GM12878 (cell line): ENCODE data around the gene ZMYND10. TPM values are rescaled to one million over a fixed set of nuclear protein-coding genes. Genes with fewer than 3 reads are reported as not detected.

Source experiments
- ATAC-seq: fragments of 200-7000 bp; cut with Tn5 transposase; 3 replicates; pipeline ENCODE4 v1.9.1; 2020; ENCODE audit warnings: mild to moderate bottlenecking, moderate library complexity
- BruUV-seq: library from RNA; stranded (reverse); fragments of 400-500 nt; replicated peaks from 2 replicates; lab custom pipeline; 2021; lab: Mats Ljungman, UMichigan
- CTCF ChIA-PET: fragments of 300-600 bp; sonication (Branson Sonifier 250); formaldehyde crosslinking; extraction: SDS; loops from one replicate; lab custom pipeline; 2021; ENCODE audit warnings: inconsistent platforms; lab: Yijun Ruan, JAX
- POLR2A ChIA-PET: fragments of 350-600 bp; formaldehyde crosslinking; extraction: SDS; loops from one replicate; lab custom pipeline; 2021; ENCODE audit warnings: inconsistent platforms; lab: Charles Lee
- RAD21 ChIA-PET: fragments of 300-600 bp; sonication (Branson Sonifier 250); formaldehyde crosslinking; loops from one replicate; lab custom pipeline; 2023; ENCODE audit warnings: antibody characterized with exemption; ENCODE audit not compliant: unreplicated experiment; lab: Charles Lee
- SMC1A ChIA-PET: fragments of 300-600 bp; sonication (Branson Sonifier 250); formaldehyde crosslinking; loops from one replicate; lab custom pipeline; 2023; ENCODE audit not compliant: unreplicated experiment, uncharacterized antibody; lab: Charles Lee
- DNase-seq: peaks from one replicate; pipeline ENCODE4 v3.0.0-alpha.2; 2011; ENCODE audit warnings: low read depth, low spot score
- FAIRE-seq: peaks from 3 replicates; lab custom pipeline; 2011; peaks lifted over from hg19 to GRCh38; lab: Jason Lieb, UNC
- H2AFZ ChIP-seq: 2 replicates; pipeline ENCODE4 v1.6.0; 2011; ENCODE audit warnings: low read depth, low read length, control low read depth; ENCODE audit not compliant: control insufficient read depth
- H3K27ac ChIP-seq: 2 replicates; pipeline ENCODE4 v1.5.1; 2011; ENCODE audit warnings: control low read depth; ENCODE audit not compliant: control insufficient read depth, insufficient read depth
- H3K27me3 ChIP-seq, 2 experiments: replicated peaks in 1 of 2; 2 replicates each; pipeline versions ENCODE4 v1.6.0 to v1.6.1; 2011; ENCODE audit warnings: low read length in 1 of 2; ENCODE audit not compliant: control insufficient read depth in 2 of 2, insufficient read depth in 2 of 2
- H3K36me3 ChIP-seq, 2 experiments: 2 replicates each; pipeline ENCODE4 v1.5.1; 2011; ENCODE audit warnings: low read length in 1 of 2; ENCODE audit not compliant: control insufficient read depth in 2 of 2, insufficient read depth in 2 of 2
- H3K4me1 ChIP-seq: 2 replicates; pipeline ENCODE4 v1.6.1; 2011; ENCODE audit warnings: mild to moderate bottlenecking, low read length, moderate library complexity, mixed read lengths; ENCODE audit not compliant: control insufficient read depth, insufficient read depth
- H3K4me2 ChIP-seq: 2 replicates; pipeline ENCODE4 v1.6.0; 2011; ENCODE audit warnings: control low read depth; ENCODE audit not compliant: control insufficient read depth, insufficient read depth
- H3K4me3 ChIP-seq: fragments of 200-600 bp; sonication (generic); 2 replicates; pipeline ENCODE4 v1.5.1; 2016
- H3K79me2 ChIP-seq: 2 replicates; pipeline ENCODE4 v1.6.0; 2011; ENCODE audit warnings: low read length; ENCODE audit not compliant: control insufficient read depth, insufficient read depth
- H3K9ac ChIP-seq: 2 replicates; pipeline ENCODE4 v1.8.0; 2011; ENCODE audit warnings: low read length, control low read depth, mixed read lengths; ENCODE audit not compliant: control insufficient read depth, insufficient read depth
- H3K9me3 ChIP-seq: replicated peaks from 3 replicates; pipeline ENCODE4 v1.5.1; 2011; ENCODE audit warnings: mild to moderate bottlenecking, low read length; ENCODE audit not compliant: control insufficient read depth, insufficient read depth
- H4K20me1 ChIP-seq: 2 replicates; pipeline ENCODE4 v1.6.0; 2011; ENCODE audit not compliant: control insufficient read depth, insufficient read depth
- CBX3 ChIP-seq: fragments of 200-600 bp; sonication (generic); IDR thresholded peaks from 2 replicates; pipeline ENCODE4 v1.6.1; 2016; ENCODE audit warnings: low read depth, borderline replicate concordance
- DPF2 ChIP-seq: fragments of 450-650 bp; IDR thresholded peaks from 2 replicates; pipeline ENCODE4 v1.6.1; 2017; ENCODE audit warnings: mild to moderate bottlenecking
- FOXK2 ChIP-seq: fragments of 450-650 bp; IDR thresholded peaks from 2 replicates; pipeline ENCODE4 v1.6.1; 2017; ENCODE audit warnings: mild to moderate bottlenecking, moderate library complexity
- IKZF2 ChIP-seq, 2 experiments: fragments of 450-650 bp; IDR thresholded peaks; 2 replicates each; pipeline ENCODE4 v1.6.1; 2017; ENCODE audit warnings: mild to moderate bottlenecking in 2 of 2, moderate library complexity in 2 of 2
- MXI1 ChIP-seq: fragments of 150-350 bp; IDR thresholded peaks from 2 replicates; pipeline ENCODE4 v1.6.1; 2011; ENCODE audit warnings: low read depth, mild to moderate bottlenecking, inconsistent platforms, low read length, improper control_type of control experiment
- SMC3 ChIP-seq: IDR thresholded peaks from 2 replicates; pipeline ENCODE4 v1.6.1; 2011; ENCODE audit warnings: low read length, improper control_type of control experiment, borderline replicate concordance
- WGBS: methylation state at CpG from one replicate; pipeline ENCODE4 v1.1.6; 2016; ENCODE audit warnings: low lambda C conversion rate; ENCODE audit not compliant: insufficient replicate concordance, insufficient coverage; ENCODE audit errors: missing lambda C conversion rate; 5-methylcytosine and 5-hydroxymethylcytosine counted together
- in situ Hi-C: fragments of 300-500 bp; cut with MboI; formaldehyde crosslinking; loops from 9 replicates; pipeline ENCODE4 v1.14.3; 2018; ENCODE audit warnings: mixed read lengths
- intact Hi-C: fragments of 100-400 bp; cut with micrococcal nuclease; formaldehyde crosslinking; loops from one replicate; pipeline ENCODE4 v1.14.2; 2022; ENCODE audit not compliant: unreplicated experiment
- polyA plus RNA-seq, 11 experiments: library from polyadenylated mRNA; depleted of rRNA in 4 of 11; unstranded in 6 of 11; stranded (reverse) in 5 of 11; fragments of >200 nt; fragmentation: Nextera tagmentation in 4 of 11; fragmentation: Illumina TruSeq in 1 of 11; extraction: Ambion mirVana in 4 of 11; extraction: Trizol in 1 of 11; gene quantifications; 1 replicate in 1 of 11; 2 replicates in 10 of 11; pipeline versions ENCODE4 v1.2.1 to v1.2.3, GENCODE V29; 2011 to 2016; ENCODE audit warnings: inconsistent platforms in 2 of 11, missing spikeins in 2 of 11, low read depth in 1 of 11
- total RNA-seq, 4 experiments: library from RNA; depleted of rRNA in 3 of 4; stranded (reverse); fragments of >200 nt in 3 of 4; fragmentation: Illumina TruSeq in 1 of 4; extraction: Trizol in 1 of 4; gene quantifications; 2 replicates each; pipeline versions ENCODE4 v1.2.1 to v1.2.3, GENCODE V29; 2013 to 2021
- TF ChIP-seq, protein P1 (sequence below): IDR thresholded peaks from 2 replicates; pipeline ENCODE4 v1.6.1; 2012; ENCODE audit warnings: low read depth, low read length, improper control_type of control experiment
- TF ChIP-seq, protein P2 (sequence below): fragments of 450-650 bp; IDR thresholded peaks from 2 replicates; pipeline ENCODE4 v1.6.1; 2017; ENCODE audit warnings: borderline replicate concordance
- TF ChIP-seq, protein P3 (sequence below): fragments of 450-650 bp; IDR thresholded peaks from 2 replicates; pipeline ENCODE4 v1.6.1; 2018; ENCODE audit warnings: mild to moderate bottlenecking, low read depth, moderate library complexity; ENCODE audit not compliant: partially characterized antibody

The ZMYND10 gene
- total and polyA plus RNA-seq, 10 of the 15 experiments (the other 5 are each of a cell fraction or from before 2014, with no cell fraction given), result 0.11 to 1.0 (median 0.37) TPM

DNA sequence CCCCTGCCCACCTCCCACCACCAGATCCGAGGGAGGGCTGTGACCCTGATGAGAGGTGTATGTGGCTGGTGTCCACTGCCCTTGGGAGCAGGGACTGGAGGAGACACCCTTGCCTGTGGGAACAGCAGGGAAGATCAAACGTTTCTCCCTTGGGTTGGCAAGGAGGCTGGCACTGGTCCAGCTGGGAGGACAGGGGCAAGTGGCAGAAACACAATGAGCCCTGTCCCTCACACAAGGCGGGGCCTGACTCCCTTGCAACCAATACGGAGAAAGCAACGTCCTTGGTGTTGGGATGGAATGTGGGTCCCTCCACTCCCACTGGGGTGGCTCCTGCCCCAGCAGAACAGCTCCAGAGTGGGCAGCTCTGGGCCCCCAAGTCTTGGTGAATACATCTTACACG, 28.2 kb downstream of the ZMYND10 start (continued):
- TF ChIP-seq CBX3, result no peak

DNA sequence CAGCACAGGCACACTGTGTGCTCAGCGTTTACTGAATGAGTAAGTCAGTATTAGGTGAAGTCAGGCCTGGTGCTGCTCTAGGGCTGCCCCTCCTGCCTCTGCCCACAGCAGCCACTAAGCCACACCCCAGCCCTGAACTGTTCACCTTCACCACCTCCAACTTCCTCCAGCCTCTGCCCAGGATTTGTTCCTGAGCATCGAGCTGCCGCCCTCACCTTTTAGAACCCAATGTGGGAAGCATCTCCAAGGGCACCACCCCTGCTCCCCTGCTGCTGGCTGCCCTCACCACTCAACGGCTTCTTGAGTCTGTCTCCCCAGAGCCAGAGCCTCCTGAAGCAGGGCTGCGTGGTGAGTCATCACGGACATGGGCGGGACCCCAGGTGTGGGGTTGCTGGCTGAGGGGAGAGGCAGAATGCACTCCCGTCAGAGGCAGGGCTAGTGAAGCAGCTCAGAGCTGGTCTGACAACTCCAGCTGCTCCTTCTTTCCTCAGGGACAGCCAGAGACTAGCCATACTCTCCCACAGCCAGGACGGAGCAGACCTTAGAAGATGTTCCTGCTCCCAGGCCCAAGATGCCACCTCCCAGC, 28.8 kb downstream of the ZMYND10 start:
- ChIA-PET RAD21 (interaction anchor here (0.9 kb wide), 1 partner anchor 17 kb away, joined by 3 read pairs; the partner anchor contains the start of genes HYAL3 and NAA80), SMC1A (interaction anchor here (0.7 to 1.3 kb wide), 3 partner anchors 17 to 44 kb away, joined by 3 to 4 read pairs (median 3); no protein-coding TSS in a partner anchor), CTCF (no interaction called here), POLR2A (interaction anchor here (0.6 to 1.6 kb wide), 5 partner anchors 10 to 322 kb away, joined by 3 to 7 read pairs (median 5); partner anchors contain the start of genes HYAL3 and NAA80)
- H3K9ac ChIP-seq, result no peak overlapping the region
- H3K36me3 ChIP-seq, result peaks cover 0 to 2% of the 10 kb centered on the region in 2 experiments; a peak in 1 of 4 replicates
- H3K27me3 ChIP-seq, result no peaks in the 10 kb centered on the region
- no peak overlapping the region for H3K4me2 ChIP-seq
- 25% methylated on average over 9 of the region's 9 CpGs for WGBS
- peaks cover 5% of the 10 kb centered on the region for H3K79me2 ChIP-seq
- no peak overlapping the region for H2AFZ ChIP-seq
- BruUV-seq, result no TSS peak
- FAIRE-seq (peak; percentile 47), DNase-seq (no peak), ATAC-seq (peak; percentile 54)
- intact Hi-C loops (no loop called here), in situ Hi-C loops (no loop called here)
- H3K4me3 ChIP-seq, result no peak overlapping the region
- H4K20me1 ChIP-seq, result no peaks in the 10 kb centered on the region
- H3K27ac ChIP-seq, result no peak overlapping the region
- H3K9me3 ChIP-seq, result no peaks in the 10 kb centered on the region
- H3K4me1 ChIP-seq, result peaks cover 18% of the 10 kb centered on the region
- TF ChIP-seq DPF2, result 0 out of 2 replicates have a peak, but pooled peaks have one; percentile 23
- TF ChIP-seq, protein P1, sequence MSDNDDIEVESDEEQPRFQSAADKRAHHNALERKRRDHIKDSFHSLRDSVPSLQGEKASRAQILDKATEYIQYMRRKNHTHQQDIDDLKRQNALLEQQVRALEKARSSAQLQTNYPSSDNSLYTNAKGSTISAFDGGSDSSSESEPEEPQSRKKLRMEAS, result no peak

DNA sequence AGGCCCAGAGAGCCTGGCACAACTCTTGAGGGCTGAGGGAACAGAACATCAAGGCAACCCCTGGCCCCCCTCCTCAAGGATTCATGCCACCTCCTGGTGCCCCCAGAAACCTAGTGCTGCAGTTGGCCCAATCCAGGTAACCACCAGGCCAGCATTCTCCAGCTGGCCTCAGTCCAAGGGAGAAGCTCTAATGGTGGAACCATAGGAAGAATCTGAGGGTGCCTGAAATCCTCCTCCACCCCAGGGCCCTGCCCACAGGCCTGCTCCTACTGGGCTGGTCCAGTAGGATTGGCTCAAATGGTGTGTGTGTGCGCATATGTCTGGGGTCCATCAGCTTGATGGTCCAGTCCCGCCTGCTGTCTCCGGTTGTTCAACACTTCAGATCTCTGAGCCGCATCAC, 30.7 kb downstream of the ZMYND10 start:
- Histone ChIP-seq H3K9ac (no peak overlapping the region), H3K4me2 (no peak overlapping the region), H3K4me1 (peaks cover 8% of the 10 kb centered on the region), H3K27ac (no peak overlapping the region), H3K79me2 (no peaks in the 10 kb centered on the region), H3K4me3 (no peak overlapping the region), H3K36me3 (peaks cover 0 to 2% of the 10 kb centered on the region in 2 experiments; a peak in 1 of 4 replicates), H2AFZ (no peak overlapping the region), H3K9me3 (no peaks in the 10 kb centered on the region), H3K27me3 (no peaks in the 10 kb centered on the region), H4K20me1 (no peaks in the 10 kb centered on the region)
- intact Hi-C loops, result no loop called here
- no TSS peak for BruUV-seq
- ChIA-PET RAD21 (no interaction called here), SMC1A (no interaction called here), CTCF (interaction anchor here (0.6 to 1.7 kb wide), 2 partner anchors 9 kb away, joined by 3 to 8 read pairs; no protein-coding TSS in a partner anchor), POLR2A (interaction anchor here (0.7 kb wide), 1 partner anchor 8 kb away, joined by 5 read pairs; no protein-coding TSS in a partner anchor)
- ATAC-seq, result no peak
- TF ChIP-seq, protein P2, sequence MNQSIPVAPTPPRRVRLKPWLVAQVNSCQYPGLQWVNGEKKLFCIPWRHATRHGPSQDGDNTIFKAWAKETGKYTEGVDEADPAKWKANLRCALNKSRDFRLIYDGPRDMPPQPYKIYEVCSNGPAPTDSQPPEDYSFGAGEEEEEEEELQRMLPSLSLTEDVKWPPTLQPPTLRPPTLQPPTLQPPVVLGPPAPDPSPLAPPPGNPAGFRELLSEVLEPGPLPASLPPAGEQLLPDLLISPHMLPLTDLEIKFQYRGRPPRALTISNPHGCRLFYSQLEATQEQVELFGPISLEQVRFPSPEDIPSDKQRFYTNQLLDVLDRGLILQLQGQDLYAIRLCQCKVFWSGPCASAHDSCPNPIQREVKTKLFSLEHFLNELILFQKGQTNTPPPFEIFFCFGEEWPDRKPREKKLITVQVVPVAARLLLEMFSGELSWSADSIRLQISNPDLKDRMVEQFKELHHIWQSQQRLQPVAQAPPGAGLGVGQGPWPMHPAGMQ, result no peak
- TF ChIP-seq FOXK2, result no peak
- TF ChIP-seq, protein P3, sequence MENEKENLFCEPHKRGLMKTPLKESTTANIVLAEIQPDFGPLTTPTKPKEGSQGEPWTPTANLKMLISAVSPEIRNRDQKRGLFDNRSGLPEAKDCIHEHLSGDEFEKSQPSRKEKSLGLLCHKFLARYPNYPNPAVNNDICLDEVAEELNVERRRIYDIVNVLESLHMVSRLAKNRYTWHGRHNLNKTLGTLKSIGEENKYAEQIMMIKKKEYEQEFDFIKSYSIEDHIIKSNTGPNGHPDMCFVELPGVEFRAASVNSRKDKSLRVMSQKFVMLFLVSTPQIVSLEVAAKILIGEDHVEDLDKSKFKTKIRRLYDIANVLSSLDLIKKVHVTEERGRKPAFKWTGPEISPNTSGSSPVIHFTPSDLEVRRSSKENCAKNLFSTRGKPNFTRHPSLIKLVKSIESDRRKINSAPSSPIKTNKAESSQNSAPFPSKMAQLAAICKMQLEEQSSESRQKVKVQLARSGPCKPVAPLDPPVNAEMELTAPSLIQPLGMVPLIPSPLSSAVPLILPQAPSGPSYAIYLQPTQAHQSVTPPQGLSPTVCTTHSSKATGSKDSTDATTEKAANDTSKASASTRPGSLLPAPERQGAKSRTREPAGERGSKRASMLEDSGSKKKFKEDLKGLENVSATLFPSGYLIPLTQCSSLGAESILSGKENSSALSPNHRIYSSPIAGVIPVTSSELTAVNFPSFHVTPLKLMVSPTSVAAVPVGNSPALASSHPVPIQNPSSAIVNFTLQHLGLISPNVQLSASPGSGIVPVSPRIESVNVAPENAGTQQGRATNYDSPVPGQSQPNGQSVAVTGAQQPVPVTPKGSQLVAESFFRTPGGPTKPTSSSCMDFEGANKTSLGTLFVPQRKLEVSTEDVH, result no peak
- TF ChIP-seq MXI1, result no peak
- no peak for TF ChIP-seq IKZF2 (IDR thresholded peaks at IDR 0.05)
- no peak for TF ChIP-seq SMC3
- in situ Hi-C loops, result no loop called here
- DNase-seq, result no peak
- 98% methylated on average over 4 of the region's 4 CpGs for WGBS
- no peak for FAIRE-seq
